HEK293 (cell line): Measurements from ENCODE around the gene OR52I1.
A peak's percentile ranks its signal among the peaks of the same experiment; 100 is the strongest.

Experiments used
- FEZF1 ChIP-seq: fragments of 450-650 bp; formaldehyde crosslinking; IDR thresholded peaks from 2 replicates; pipeline ENCODE4 v1.5.1; 2016; ENCODE audit warnings: missing biosample characterization, missing genetic modification characterization
- GLI2 ChIP-seq: fragments of 450-650 bp; formaldehyde crosslinking; IDR thresholded peaks from 2 replicates; pipeline ENCODE4; 2017; ENCODE audit warnings: missing biosample characterization, missing genetic modification characterization, low read depth, borderline replicate concordance
- IKZF3 ChIP-seq: fragments of 450-650 bp; IDR thresholded peaks from 2 replicates; pipeline ENCODE4 v1.5.0; 2018; ENCODE audit warnings: missing biosample characterization, mild to moderate bottlenecking, missing genetic modification characterization, moderate library complexity
- KLF16 ChIP-seq: fragments of 450-650 bp; formaldehyde crosslinking; IDR thresholded peaks from 2 replicates; pipeline ENCODE4 v1.5.1; 2017; ENCODE audit warnings: missing biosample characterization, missing genetic modification characterization
- MZF1 ChIP-seq: fragments of 450-650 bp; formaldehyde crosslinking; IDR thresholded peaks from 2 replicates; pipeline ENCODE4 v1.5.1; 2017; ENCODE audit warnings: missing biosample characterization, missing genetic modification characterization, borderline replicate concordance
- SP3 ChIP-seq: fragments of 450-650 bp; formaldehyde crosslinking; IDR thresholded peaks from 2 replicates; pipeline ENCODE4 v1.5.1; 2016; ENCODE audit warnings: missing biosample characterization, missing genetic modification characterization
- YY2 ChIP-seq: fragments of 450-650 bp; formaldehyde crosslinking; IDR thresholded peaks from 2 replicates; pipeline ENCODE4 v1.5.1; 2016; ENCODE audit warnings: missing biosample characterization, missing genetic modification characterization
- ZBTB48 ChIP-seq: fragments of 450-650 bp; formaldehyde crosslinking; IDR thresholded peaks from 2 replicates; pipeline ENCODE4 v1.5.1; 2016; ENCODE audit warnings: missing biosample characterization, missing genetic modification characterization
- ZIC2 ChIP-seq: fragments of 450-650 bp; formaldehyde crosslinking; IDR thresholded peaks from 2 replicates; pipeline ENCODE4 v1.5.1; 2016; ENCODE audit warnings: missing biosample characterization, missing genetic modification characterization
- ZNF132 ChIP-seq: fragments of 450-650 bp; formaldehyde crosslinking; IDR thresholded peaks from 2 replicates; pipeline ENCODE4 v1.5.1; 2017; ENCODE audit warnings: missing biosample characterization, missing genetic modification characterization, borderline replicate concordance
- ZNF155 ChIP-seq: fragments of 450-650 bp; formaldehyde crosslinking; IDR thresholded peaks from 2 replicates; pipeline ENCODE4 v1.5.1; 2016; ENCODE audit warnings: missing biosample characterization, missing genetic modification characterization
- ZNF169 ChIP-seq: fragments of 450-650 bp; formaldehyde crosslinking; IDR thresholded peaks from 2 replicates; pipeline ENCODE4 v1.5.1; 2016; ENCODE audit warnings: missing biosample characterization, missing genetic modification characterization
- ZNF2 ChIP-seq: fragments of 450-650 bp; formaldehyde crosslinking; IDR thresholded peaks from 2 replicates; pipeline ENCODE4 v1.5.1; 2016; ENCODE audit warnings: missing biosample characterization, missing genetic modification characterization
- ZNF214 ChIP-seq: fragments of 450-650 bp; formaldehyde crosslinking; IDR thresholded peaks from 2 replicates; pipeline ENCODE4 v1.5.1; 2017; ENCODE audit warnings: missing biosample characterization, mild to moderate bottlenecking, missing genetic modification characterization, borderline replicate concordance
- ZNF335 ChIP-seq: fragments of 450-650 bp; formaldehyde crosslinking; conservative IDR thresholded peaks from 2 replicates; pipeline ENCODE4 v1.5.1; 2016; ENCODE audit warnings: missing biosample characterization, missing genetic modification characterization
- ZNF354C ChIP-seq: fragments of 450-650 bp; formaldehyde crosslinking; IDR thresholded peaks from 2 replicates; pipeline ENCODE4 v1.5.1; 2016; ENCODE audit warnings: missing biosample characterization, missing genetic modification characterization, low read depth, borderline replicate concordance
- ZNF391 ChIP-seq: fragments of 450-650 bp; formaldehyde crosslinking; IDR thresholded peaks from 2 replicates; pipeline ENCODE4 v1.5.1; 2016; ENCODE audit warnings: low read depth, missing biosample characterization, missing genetic modification characterization, borderline replicate concordance
- ZNF416 ChIP-seq: fragments of 450-650 bp; formaldehyde crosslinking; IDR thresholded peaks from 2 replicates; pipeline ENCODE4 v1.5.1; 2016; ENCODE audit warnings: missing biosample characterization, missing genetic modification characterization
- ZNF48 ChIP-seq: fragments of 450-650 bp; formaldehyde crosslinking; IDR thresholded peaks from 2 replicates; pipeline ENCODE4 v1.5.1; 2016; ENCODE audit warnings: missing biosample characterization, missing genetic modification characterization
- ZNF514 ChIP-seq: fragments of 450-650 bp; formaldehyde crosslinking; IDR thresholded peaks from 2 replicates; pipeline ENCODE4 v1.5.1; 2016; ENCODE audit warnings: missing biosample characterization, missing genetic modification characterization
- ZNF544 ChIP-seq: fragments of 450-650 bp; formaldehyde crosslinking; IDR thresholded peaks from 2 replicates; pipeline ENCODE4 v1.5.0; 2017; ENCODE audit warnings: missing biosample characterization, missing genetic modification characterization
- ZNF596 ChIP-seq: fragments of 450-650 bp; IDR thresholded peaks from 2 replicates; pipeline ENCODE4 v1.5.0; 2018; ENCODE audit warnings: missing biosample characterization, mild to moderate bottlenecking, missing genetic modification characterization, moderate library complexity
- ZNF707 ChIP-seq: fragments of 450-650 bp; formaldehyde crosslinking; IDR thresholded peaks from 2 replicates; pipeline ENCODE4 v1.5.1; 2016; ENCODE audit warnings: missing biosample characterization, missing genetic modification characterization
- ZNF777 ChIP-seq: fragments of 450-650 bp; formaldehyde crosslinking; IDR thresholded peaks from 2 replicates; pipeline ENCODE4 v1.5.1; 2017; ENCODE audit warnings: missing biosample characterization, missing genetic modification characterization, borderline replicate concordance
- ZNF792 ChIP-seq: fragments of 450-650 bp; formaldehyde crosslinking; IDR thresholded peaks from 2 replicates; pipeline ENCODE4 v1.5.1; 2016; ENCODE audit warnings: missing biosample characterization, missing genetic modification characterization
- TF ChIP-seq, protein P1 (sequence below): fragments of 450-650 bp; formaldehyde crosslinking; IDR thresholded peaks from 2 replicates; pipeline ENCODE4 v1.5.1; 2016; ENCODE audit warnings: missing biosample characterization, missing genetic modification characterization, borderline replicate concordance
- TF ChIP-seq, protein P2 (sequence below): fragments of 450-650 bp; formaldehyde crosslinking; IDR thresholded peaks from 2 replicates; pipeline ENCODE4 v1.5.1; 2016; ENCODE audit warnings: missing biosample characterization, missing genetic modification characterization
- TF ChIP-seq, protein P3 (sequence below): fragments of 450-650 bp; formaldehyde crosslinking; IDR thresholded peaks from 2 replicates; pipeline ENCODE4 v1.5.1; 2016; ENCODE audit warnings: missing biosample characterization, missing genetic modification characterization
- TF ChIP-seq, protein P4 (sequence below): fragments of 450-650 bp; formaldehyde crosslinking; IDR thresholded peaks from 2 replicates; pipeline ENCODE4 v1.5.1; 2016; ENCODE audit warnings: missing biosample characterization, missing genetic modification characterization

Gene OR52I1

DNA sequence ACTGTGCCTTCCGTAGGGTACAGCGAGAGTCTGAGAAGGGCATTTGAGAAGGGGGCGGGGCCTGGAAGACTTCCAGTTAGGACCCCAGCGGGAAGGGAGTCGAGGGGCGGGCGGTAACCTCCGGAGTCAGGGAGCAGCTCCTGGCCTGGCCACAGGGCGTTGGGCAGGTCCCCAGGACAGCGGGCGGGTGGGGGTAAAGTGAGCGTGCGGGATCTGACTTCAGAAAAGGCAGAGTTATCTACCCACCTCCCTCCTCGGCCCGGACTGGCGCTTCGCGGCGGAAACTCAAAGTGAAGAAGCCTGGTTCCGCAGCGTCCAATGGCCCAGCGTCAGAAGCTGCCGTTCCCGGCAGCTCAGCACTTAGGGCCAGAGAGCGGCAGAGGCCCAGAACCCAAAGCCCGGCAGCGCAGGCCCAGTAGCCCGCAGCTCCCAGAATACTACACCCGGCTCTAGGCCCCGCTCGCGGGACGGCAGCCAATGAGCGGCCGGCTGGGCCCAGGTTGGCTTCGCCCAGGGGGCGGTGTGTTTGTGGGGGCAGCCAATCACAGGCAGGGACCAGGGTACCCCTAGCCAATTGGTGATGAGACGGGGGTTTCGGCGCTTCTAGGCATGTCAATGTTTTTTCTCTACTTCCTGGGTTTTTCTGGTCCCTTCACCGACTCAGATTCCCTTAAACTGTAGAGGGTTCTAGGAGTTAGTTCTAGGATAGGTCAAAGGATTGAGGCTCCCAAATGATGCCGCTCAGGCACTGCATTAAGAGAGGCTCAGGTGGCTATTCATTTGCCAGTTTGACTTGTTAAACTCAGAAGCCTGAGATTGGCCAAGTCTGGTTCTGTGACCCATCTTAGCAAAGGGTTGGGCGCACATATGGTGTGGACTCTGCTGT lies 14.2 kb downstream of the OR52I1 start, which contains the start of gene TRIM68 (continued):
- TF ChIP-seq, protein P1, sequence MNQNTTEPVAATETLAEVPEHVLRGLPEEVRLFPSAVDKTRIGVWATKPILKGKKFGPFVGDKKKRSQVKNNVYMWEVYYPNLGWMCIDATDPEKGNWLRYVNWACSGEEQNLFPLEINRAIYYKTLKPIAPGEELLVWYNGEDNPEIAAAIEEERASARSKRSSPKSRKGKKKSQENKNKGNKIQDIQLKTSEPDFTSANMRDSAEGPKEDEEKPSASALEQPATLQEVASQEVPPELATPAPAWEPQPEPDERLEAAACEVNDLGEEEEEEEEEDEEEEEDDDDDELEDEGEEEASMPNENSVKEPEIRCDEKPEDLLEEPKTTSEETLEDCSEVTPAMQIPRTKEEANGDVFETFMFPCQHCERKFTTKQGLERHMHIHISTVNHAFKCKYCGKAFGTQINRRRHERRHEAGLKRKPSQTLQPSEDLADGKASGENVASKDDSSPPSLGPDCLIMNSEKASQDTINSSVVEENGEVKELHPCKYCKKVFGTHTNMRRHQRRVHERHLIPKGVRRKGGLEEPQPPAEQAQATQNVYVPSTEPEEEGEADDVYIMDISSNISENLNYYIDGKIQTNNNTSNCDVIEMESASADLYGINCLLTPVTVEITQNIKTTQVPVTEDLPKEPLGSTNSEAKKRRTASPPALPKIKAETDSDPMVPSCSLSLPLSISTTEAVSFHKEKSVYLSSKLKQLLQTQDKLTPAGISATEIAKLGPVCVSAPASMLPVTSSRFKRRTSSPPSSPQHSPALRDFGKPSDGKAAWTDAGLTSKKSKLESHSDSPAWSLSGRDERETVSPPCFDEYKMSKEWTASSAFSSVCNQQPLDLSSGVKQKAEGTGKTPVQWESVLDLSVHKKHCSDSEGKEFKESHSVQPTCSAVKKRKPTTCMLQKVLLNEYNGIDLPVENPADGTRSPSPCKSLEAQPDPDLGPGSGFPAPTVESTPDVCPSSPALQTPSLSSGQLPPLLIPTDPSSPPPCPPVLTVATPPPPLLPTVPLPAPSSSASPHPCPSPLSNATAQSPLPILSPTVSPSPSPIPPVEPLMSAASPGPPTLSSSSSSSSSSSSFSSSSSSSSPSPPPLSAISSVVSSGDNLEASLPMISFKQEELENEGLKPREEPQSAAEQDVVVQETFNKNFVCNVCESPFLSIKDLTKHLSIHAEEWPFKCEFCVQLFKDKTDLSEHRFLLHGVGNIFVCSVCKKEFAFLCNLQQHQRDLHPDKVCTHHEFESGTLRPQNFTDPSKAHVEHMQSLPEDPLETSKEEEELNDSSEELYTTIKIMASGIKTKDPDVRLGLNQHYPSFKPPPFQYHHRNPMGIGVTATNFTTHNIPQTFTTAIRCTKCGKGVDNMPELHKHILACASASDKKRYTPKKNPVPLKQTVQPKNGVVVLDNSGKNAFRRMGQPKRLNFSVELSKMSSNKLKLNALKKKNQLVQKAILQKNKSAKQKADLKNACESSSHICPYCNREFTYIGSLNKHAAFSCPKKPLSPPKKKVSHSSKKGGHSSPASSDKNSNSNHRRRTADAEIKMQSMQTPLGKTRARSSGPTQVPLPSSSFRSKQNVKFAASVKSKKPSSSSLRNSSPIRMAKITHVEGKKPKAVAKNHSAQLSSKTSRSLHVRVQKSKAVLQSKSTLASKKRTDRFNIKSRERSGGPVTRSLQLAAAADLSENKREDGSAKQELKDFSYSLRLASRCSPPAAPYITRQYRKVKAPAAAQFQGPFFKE: no peak
- no peak for TF ChIP-seq ZNF391 (tag by site-specific recombination)
- TF ChIP-seq ZNF155 (tag by site-specific recombination): no peak
- TF ChIP-seq ZNF792 (tag by site-specific recombination): no peak
- peak; percentile 54 for TF ChIP-seq SP3 (tag by site-specific recombination)
- peak; percentile 24; the same call in 1 of the 2 replicates for TF ChIP-seq ZIC2
- TF ChIP-seq YY2: no peak
- TF ChIP-seq, protein P2, sequence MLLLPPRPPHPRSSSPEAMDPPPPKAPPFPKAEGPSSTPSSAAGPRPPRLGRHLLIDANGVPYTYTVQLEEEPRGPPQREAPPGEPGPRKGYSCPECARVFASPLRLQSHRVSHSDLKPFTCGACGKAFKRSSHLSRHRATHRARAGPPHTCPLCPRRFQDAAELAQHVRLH (tag by site-specific recombination): no peak
- TF ChIP-seq ZNF707 (tag by site-specific recombination): no peak
- TF ChIP-seq MZF1 (tag by site-specific recombination): peak; percentile 81; the same call in 1 of the 2 replicates
- TF ChIP-seq, protein P3, sequence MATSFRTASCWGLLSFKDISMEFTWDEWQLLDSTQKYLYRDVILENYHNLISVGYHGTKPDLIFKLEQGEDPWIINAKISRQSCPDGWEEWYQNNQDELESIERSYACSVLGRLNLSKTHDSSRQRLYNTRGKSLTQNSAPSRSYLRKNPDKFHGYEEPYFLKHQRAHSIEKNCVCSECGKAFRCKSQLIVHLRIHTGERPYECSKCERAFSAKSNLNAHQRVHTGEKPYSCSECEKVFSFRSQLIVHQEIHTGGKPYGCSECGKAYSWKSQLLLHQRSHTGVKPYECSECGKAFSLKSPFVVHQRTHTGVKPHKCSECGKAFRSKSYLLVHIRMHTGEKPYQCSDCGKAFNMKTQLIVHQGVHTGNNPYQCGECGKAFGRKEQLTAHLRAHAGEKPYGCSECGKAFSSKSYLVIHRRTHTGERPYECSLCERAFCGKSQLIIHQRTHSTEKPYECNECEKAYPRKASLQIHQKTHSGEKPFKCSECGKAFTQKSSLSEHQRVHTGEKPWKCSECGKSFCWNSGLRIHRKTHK (tag by site-specific recombination): no peak
- TF ChIP-seq ZNF214 (tag by site-specific recombination): no peak
- TF ChIP-seq GLI2 (tag by site-specific recombination): no peak
- no peak for TF ChIP-seq ZNF169 (tag by site-specific recombination)
- TF ChIP-seq ZNF416 (tag by site-specific recombination): no peak
- no peak for TF ChIP-seq FEZF1 (tag by site-specific recombination)
- peak; percentile 50; the same call in 1 of the 2 replicates for TF ChIP-seq ZNF2
- no peak for TF ChIP-seq ZNF354C (tag by site-specific recombination)
- no peak for TF ChIP-seq ZNF544 (tag by site-specific recombination)
- peak; percentile 77; the same call in 1 of the 2 replicates for TF ChIP-seq IKZF3 (tag by site-specific recombination)
- peak; percentile 95 for TF ChIP-seq ZNF335
- no peak for TF ChIP-seq ZNF48
- TF ChIP-seq ZNF777 (tag by site-specific recombination): no peak
- TF ChIP-seq ZNF514: no peak
- TF ChIP-seq ZNF596: no peak
- peak; percentile 58 for TF ChIP-seq ZBTB48
- no peak for TF ChIP-seq ZNF132 (tag by site-specific recombination)
- TF ChIP-seq, protein P4, sequence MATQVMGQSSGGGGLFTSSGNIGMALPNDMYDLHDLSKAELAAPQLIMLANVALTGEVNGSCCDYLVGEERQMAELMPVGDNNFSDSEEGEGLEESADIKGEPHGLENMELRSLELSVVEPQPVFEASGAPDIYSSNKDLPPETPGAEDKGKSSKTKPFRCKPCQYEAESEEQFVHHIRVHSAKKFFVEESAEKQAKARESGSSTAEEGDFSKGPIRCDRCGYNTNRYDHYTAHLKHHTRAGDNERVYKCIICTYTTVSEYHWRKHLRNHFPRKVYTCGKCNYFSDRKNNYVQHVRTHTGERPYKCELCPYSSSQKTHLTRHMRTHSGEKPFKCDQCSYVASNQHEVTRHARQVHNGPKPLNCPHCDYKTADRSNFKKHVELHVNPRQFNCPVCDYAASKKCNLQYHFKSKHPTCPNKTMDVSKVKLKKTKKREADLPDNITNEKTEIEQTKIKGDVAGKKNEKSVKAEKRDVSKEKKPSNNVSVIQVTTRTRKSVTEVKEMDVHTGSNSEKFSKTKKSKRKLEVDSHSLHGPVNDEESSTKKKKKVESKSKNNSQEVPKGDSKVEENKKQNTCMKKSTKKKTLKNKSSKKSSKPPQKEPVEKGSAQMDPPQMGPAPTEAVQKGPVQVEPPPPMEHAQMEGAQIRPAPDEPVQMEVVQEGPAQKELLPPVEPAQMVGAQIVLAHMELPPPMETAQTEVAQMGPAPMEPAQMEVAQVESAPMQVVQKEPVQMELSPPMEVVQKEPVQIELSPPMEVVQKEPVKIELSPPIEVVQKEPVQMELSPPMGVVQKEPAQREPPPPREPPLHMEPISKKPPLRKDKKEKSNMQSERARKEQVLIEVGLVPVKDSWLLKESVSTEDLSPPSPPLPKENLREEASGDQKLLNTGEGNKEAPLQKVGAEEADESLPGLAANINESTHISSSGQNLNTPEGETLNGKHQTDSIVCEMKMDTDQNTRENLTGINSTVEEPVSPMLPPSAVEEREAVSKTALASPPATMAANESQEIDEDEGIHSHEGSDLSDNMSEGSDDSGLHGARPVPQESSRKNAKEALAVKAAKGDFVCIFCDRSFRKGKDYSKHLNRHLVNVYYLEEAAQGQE (tag by site-specific recombination): no peak
- peak; percentile 61 for TF ChIP-seq KLF16
